COR-L47 (cell line): ENCODE results near the gene PNLIP.

Experiments
- DNase-seq: peaks from one replicate; lab custom pipeline; 2025; lab: John Stamatoyannopoulos, UW

Gene PNLIP

DNA sequence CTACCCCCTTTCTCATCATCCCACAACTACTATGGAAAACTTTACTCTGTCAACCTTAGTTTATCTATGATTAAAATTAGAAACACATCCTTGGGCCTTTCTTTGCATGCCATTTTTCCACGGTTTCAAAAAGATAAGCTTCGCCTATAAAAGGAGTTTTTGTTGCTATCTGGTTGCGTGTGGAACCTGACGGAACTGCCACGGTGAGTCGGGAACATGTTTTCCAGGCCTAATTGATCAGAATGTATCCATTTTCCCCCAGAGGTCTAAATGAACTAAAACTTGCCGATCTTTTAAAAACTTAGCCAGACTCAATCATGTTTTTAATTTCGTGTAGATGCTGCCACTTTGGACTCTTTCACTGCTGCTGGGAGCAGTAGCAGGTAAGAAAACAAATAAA lies at the start of gene PNLIP:
Gene PNLIP (plus strand): TSS at position 176 of the 400 bp plus-strand sequence. CDS start 162 bp downstream, at position 338.
- DNase-seq = no peak

GRCh38 chr10:116504786-116505185 lies 40.9 kb upstream of the PNLIP start:
- no peak for DNase-seq

DNA sequence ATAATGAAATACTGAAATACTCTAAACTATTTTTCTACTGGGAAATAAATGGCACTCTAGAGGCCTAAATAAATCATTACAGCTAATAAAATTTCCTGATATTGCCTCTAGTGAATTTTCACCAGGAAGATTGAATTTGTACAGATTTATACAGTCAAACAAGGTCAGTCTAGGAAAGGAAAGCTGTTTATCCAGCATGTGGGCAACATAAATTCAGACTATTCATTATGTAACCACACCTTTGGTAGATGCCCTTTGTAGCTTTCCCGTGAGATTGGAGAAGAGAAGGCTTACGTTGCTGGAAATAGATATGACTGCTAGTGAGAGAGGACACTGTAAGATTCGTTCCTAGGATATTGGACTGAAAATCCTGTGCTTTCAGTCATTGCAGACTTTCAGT lies 35.2 kb upstream of the PNLIP start:
- DNase-seq = no peak

DNA sequence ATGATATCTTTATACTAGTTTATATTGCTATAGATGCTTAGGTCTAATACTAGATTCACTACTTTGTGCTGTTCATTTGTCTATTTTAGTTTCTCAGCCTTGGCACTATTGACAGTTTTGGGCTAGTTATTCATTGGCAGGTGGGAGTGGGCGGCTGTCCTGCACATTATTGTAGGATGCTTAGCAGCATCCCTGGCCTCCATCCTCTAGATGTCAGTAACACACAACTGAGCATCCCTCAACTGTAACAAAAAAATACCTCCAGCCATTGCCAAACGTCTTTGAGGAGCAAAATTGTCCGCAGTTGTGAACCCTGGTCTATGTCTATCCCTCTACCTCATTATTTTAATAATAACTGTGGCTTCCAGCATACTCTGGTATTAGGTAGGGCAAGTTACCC lies 34.4 kb upstream of the PNLIP start:
- DNase-seq = no peak

- no peak for DNase-seq
Measured at GRCh38 chr10:116521424-116522290, 24.1 kb upstream of the PNLIP start.

DNA sequence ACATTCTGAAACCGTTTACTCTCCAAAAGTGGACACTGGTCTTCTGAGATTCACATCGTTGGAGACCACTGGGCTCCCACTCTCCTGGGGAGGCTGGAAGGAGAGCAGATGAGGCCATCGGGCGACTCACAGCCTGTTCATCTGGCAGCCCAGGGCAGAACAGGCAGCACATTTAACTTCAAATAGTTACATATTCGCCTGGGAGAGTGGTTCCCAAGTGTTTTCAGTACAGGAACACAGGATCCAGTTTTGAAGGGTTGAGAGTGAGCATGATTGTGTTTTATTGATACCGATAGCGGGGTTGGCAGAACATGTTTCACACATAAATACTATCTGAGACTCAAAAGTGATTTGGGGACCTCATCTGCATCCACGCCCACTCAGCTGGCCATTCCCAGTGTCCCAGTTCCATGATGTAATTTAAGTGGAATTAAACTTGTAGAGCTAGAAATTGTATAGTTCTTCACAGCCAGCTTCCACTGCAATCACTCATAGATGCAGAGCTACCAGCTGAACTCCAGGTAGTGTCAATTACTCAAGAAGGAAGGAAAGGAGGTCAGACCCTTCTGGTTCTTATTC lies 22.8 kb upstream of the PNLIP start:
- no peak for DNase-seq

DNA sequence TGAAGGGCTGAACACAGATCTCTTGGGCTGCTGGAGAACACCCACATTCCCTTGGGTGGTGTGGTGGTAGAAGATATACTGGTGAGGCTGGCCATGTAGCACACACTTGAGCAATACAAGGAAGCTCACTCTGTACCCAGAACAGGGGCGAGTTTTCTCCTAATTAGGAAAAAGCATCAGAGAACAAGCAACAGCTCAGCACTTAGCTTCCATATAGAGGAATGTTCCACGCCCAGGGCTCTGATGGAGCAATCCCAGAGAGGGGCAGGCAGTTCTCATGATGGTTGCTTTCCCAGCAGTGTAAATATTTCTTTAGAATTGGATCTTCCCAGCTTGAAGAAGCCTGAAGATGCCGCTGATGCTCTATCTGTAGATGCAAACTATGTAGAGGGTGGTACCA lies 21.0 kb upstream of the PNLIP start:
- DNase-seq = no peak

GRCh38 chr10:116526219-116526618 lies 19.5 kb upstream of the PNLIP start:
- no peak for DNase-seq

DNA sequence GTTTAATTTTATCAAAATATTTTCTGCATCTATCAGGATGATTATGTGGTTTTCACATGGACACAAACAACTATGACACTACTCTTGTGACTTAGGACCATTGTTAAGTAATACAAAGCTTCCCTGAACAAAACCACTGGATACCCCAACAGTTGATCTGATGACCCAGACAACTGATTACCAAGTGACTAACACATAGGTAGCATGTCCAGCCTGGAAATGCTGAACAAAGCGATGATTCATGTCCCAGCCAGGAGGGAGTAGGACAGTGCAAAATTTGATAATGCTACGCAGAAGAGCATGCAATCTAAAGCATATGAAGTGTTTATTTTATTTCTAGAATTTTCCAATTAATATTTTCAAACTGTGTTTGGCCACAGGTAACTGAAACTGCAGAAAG lies 8.9 kb upstream of the PNLIP start:
- no peak for DNase-seq

DNA sequence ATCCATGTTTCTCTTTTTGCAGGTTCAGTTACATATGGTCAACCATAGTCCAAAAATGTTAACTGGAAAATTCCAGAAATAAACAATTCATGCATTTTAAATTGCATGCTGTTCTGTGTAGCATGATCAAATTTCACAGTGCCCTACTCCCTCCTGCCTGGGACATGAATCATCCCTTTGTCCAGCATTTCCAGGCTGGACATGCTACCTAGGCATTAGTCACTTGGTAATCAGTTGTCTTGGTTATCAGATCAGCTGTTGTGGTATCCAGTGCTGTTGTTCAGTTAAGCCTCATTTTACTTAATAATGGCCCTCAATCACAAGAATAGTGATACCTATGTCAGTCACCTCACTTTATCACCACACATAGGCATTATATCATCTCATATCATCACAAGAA lies 7.3 kb upstream of the PNLIP start:
- DNase-seq = no peak

DNA sequence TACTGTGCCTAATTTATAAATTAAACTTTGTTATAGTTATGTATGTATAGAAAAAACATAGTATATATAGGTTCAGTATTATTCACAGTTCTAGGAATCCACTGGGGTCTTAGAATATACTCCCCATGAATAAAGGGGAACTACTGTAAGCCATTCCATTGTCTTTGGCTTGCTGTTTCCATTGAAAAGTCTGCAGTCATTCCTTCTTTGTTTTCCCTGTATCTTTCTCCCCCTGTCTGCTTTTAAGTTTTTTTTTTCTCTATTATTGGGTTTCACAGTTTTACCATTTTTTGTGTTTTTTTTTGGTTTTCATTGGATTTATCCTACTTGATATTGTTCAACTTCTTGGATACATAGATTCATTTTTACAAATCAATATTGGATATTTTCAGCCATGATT lies 6.7 kb upstream of the PNLIP start:
- DNase-seq = no peak

DNA sequence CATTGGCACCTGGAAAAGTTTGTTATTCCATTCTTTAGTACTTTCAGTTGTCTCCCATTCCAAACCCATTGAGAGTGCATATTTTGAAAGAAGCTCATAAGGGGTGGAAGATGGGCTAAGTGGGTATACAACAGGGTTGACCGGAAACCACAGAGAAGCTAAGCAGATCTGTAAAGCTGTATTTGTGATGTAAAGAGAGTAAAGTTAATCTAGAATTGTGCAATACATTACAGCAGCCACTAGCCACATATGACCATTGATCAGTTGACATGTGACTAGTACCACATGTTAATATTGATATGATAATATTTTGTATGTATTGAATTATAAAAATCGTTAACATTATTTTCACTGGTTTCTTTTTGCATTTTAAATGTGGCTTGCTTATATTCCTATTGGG lies 4.9 kb upstream of the PNLIP start:
- DNase-seq = no peak

DNA sequence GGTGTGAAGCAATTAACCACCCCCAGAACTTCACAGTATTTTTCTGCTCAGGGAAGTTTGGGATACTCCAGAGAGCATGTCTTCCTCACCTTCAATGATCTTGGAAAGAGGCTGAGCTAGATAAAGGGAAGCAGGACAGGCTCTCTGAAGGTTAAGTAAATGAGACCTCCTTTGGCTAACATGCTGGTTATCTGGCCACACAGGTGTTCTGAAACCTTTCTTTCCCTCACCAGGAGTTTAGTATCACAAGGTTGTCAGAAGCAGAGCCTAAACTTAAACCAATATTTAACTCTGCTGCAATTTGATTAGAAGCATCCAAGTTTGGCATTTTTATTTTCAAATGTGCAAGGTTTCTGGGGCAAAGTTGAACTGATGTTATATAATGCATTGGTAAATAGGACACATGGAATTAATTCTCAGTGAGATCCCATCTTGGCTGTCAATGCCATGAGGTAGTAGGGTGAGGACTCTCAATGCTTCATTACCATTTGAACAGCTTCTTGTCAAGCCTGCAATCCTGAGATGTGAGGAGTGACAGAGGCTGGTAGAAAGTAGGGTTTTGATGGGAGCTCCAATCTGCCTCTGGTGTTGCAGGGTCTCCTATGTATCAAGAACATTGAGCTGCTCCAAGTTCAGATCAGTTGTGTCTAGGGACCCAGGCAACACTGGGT lies 3.6 kb upstream of the PNLIP start:
- no peak for DNase-seq

- DNase-seq = no peak
Measured at GRCh38 chr10:116545122-116545521, 609 bp upstream of the PNLIP start.

DNA sequence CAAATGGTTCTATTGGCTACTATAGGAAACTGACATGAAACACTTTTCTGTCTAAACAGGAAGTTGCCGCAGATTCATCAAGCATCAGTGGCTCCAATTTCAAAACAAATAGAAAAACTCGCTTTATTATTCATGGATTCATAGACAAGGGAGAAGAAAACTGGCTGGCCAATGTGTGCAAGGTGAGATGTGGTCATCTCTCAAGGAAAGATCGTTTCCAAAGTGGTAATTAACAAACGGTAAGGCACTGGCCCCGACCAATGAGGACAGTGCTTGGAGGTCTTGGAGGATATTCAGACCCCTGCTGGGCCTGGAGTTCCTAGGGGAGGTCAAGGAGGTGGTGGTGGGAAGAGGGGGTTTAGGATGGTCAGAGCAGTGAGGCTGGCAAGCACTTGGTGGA lies 2.6 kb downstream of the PNLIP start:
- no peak for DNase-seq

DNA sequence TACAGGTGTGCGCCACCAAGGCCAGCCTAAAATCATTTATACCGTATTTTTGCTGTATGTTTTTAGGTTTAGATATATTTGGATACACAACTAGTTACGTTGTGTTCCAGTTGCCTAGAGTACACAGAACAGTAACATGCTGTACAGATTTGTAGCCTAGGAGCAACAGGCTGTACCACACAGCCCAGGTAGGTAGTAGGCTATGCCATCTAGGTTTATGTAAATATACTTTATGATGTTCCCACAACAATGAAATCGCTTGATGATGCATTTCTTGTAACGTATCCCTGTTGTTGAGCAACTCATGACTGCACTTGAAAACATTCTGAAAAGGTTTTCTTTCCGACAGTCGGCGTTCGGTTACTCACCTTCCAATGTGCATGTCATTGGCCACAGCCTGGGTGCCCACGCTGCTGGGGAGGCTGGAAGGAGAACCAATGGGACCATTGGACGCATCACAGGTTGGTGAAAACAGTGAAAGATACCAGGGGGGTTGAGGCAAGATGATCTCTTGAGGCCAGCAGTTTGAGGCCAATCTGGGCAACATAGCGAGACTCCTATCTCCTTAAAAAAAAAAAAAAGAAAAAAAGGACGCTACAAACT lies 7.7 kb downstream of the PNLIP start:
- DNase-seq = no peak

DNA sequence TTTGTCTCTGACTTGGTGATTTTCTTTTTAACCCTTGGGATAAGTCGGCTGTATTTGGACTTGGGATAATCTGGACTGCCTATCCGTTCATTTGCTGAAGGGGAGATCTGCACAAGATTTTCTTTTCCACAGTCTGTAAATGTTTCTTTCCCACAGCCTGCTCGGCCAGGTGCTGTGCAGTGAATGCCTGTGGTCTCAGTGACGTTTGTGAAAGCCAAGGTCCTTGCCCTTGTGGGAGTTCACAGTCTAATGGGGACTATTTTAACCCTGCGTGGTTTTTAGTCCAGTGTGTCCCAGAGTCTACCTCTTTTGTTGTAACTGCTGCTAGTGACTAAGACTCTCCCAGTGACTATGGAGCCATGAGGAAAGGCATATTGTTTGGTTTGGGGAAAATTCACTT lies 8.9 kb downstream of the PNLIP start:
- no peak for DNase-seq

GRCh38 chr10:116555880-116556279 lies 10.1 kb downstream of the PNLIP start:
- DNase-seq = no peak

GRCh38 chr10:116557305-116557880 lies 11.7 kb downstream of the PNLIP start:
- no peak for DNase-seq

GRCh38 chr10:116565534-116565933 lies 19.8 kb downstream of the PNLIP start:
- no peak for DNase-seq

DNA sequence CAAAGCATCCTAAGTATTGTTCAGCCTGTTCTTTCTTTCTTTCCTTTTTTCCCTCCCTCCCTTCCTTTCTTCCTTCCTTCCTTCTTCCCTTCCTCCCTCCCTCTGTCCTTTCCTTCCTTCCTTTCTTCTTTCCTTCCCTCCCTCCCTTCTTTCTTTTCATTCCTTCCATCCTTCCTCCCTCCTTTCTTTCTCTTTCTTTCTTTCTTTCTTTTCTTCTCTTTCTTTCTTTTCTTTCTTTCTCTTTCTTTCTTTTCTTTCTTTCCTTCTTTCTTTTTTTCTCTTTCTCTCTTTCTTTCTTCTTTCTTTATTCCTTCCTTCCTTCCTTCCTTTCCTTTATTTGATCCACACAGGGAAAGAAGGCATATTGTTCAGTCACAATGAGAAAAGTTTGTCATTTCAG lies 21.2 kb downstream of the PNLIP start:
- no peak for DNase-seq

DNA sequence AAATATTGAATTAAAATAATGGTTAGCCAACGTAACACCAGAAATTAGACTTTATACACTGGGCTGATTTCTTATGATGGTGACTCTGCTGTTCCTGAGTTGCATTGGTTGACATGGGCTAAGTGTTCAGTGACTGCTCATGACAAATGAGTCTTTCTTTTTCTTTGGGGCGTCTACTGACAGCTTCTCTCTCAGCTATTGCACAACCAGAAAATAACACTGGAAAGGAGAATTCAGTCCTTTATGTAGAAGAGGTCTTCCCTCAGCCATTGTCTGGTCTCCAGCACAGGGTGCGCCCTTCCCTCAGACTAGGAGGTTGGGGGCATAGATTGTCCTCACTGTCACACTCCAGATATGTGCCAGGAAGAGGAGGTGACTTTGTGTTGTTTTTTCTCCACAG lies 21.6 kb downstream of the PNLIP start:
- DNase-seq = no peak
